PC-3 (cell line): Measurements from ENCODE around the gene ZNF532. TPM values are rescaled to one million over a fixed set of nuclear protein-coding genes. Genes with fewer than 3 reads are reported as not detected.

Experiments used
- ATAC-seq: fragments of 200-7000 bp; cut with Tn5 transposase; 2 replicates; pipeline ENCODE4 v1.9.1; 2020; ENCODE audit warnings: mild to moderate bottlenecking, moderate library complexity
- BruUV-seq: library from RNA; stranded (reverse); fragments of 400-500 nt; replicated peaks from 2 replicates; lab custom pipeline; 2021; lab: Mats Ljungman, UMichigan
- CTCF ChIA-PET: fragments of 300-600 bp; sonication (Branson Sonifier 250); formaldehyde crosslinking; loops from one replicate; lab custom pipeline; 2022; ENCODE audit warnings: antibody characterized with exemption; lab: Charles Lee
- POLR2A ChIA-PET: fragments of 300-600 bp; sonication (Branson Sonifier 250); formaldehyde crosslinking; loops from one replicate; lab custom pipeline; 2022; ENCODE audit warnings: antibody characterized with exemption; ENCODE audit not compliant: unreplicated experiment; lab: Charles Lee
- DNase-seq: peaks from one replicate; pipeline ENCODE4 v3.0.0-alpha.2; 2015
- H2AFZ ChIP-seq: fragments of 300-600 bp; sonication (generic); 2 replicates; pipeline ENCODE4 v1.6.0; 2016; ENCODE audit warnings: antibody characterized with exemption, low read length
- H3F3A ChIP-seq: fragments of 300-600 bp; sonication (generic); one replicate; pipeline ENCODE4 v1.6.0; 2017; ENCODE audit warnings: antibody characterized with exemption, low read length, control low read depth, mild to moderate bottlenecking; ENCODE audit not compliant: unreplicated experiment
- H3K27ac ChIP-seq: fragments of 300-600 bp; sonication (generic); 2 replicates; pipeline ENCODE4 v1.5.1; 2016; ENCODE audit warnings: mild to moderate bottlenecking, low read length
- H3K27me3 ChIP-seq: fragments of 300-600 bp; sonication (generic); 2 replicates; pipeline ENCODE4 v1.6.1; 2016; ENCODE audit warnings: low read length, mixed read lengths
- H3K36me3 ChIP-seq: fragments of 300-600 bp; sonication (generic); 2 replicates; pipeline ENCODE4 v1.6.1; 2016; ENCODE audit warnings: low read depth, mixed run types, low read length, mixed read lengths
- H3K4me1 ChIP-seq: fragments of 300-600 bp; sonication (generic); 2 replicates; pipeline ENCODE4 v1.5.1; 2016; ENCODE audit warnings: low read length; ENCODE audit not compliant: insufficient read depth
- H3K4me2 ChIP-seq: fragments of 300-600 bp; sonication (generic); 2 replicates; pipeline ENCODE4 v1.6.0; 2016; ENCODE audit warnings: low read length
- H3K4me3 ChIP-seq: fragments of 300-600 bp; sonication (generic); 2 replicates; pipeline ENCODE4 v1.5.1; 2016; ENCODE audit warnings: mild to moderate bottlenecking, low read length, mixed read lengths
- H3K79me2 ChIP-seq: fragments of 300-600 bp; sonication (generic); 2 replicates; pipeline ENCODE4 v1.6.1; 2017; ENCODE audit warnings: low read length, mixed read lengths
- H3K9ac ChIP-seq: fragments of 300-600 bp; sonication (generic); 2 replicates; pipeline ENCODE4 v1.6.0; 2016; ENCODE audit warnings: mild to moderate bottlenecking, low read length
- H3K9me2 ChIP-seq: fragments of 300-600 bp; sonication (generic); replicated peaks from 2 replicates; pipeline ENCODE4 v1.6.1; 2016; ENCODE audit warnings: mixed run types, low read length, mixed read lengths
- H3K9me3 ChIP-seq: fragments of 300-600 bp; sonication (generic); 2 replicates; pipeline ENCODE4 v1.6.1; 2016; ENCODE audit warnings: low read length, mixed read lengths
- H4K20me1 ChIP-seq: fragments of 300-600 bp; sonication (generic); 2 replicates; pipeline ENCODE4 v1.6.1; 2016; ENCODE audit warnings: low read length, mixed read lengths
- CTCF ChIP-seq: fragments of 300-600 bp; sonication (generic); conservative IDR thresholded peaks from 2 replicates; pipeline ENCODE4 v1.5.1; 2017; ENCODE audit warnings: antibody characterized with exemption, low read depth, mild to moderate bottlenecking, low read length
- EZH2 ChIP-seq: fragments of 300-600 bp; sonication (generic); IDR thresholded peaks from one replicate; pipeline ENCODE4 v1.6.1; 2017; ENCODE audit warnings: antibody characterized with exemption, mild to moderate bottlenecking, low read length; ENCODE audit not compliant: unreplicated experiment
- EZH2phosphoT487 ChIP-seq: fragments of 300-600 bp; sonication (generic); IDR thresholded peaks from 2 replicates; pipeline ENCODE4 v1.6.1; 2018; ENCODE audit warnings: mild to moderate bottlenecking, antibody characterized with exemption, low read length, borderline replicate concordance
- intact Hi-C: fragments of 100-400 bp; cut with micrococcal nuclease; formaldehyde crosslinking; loops from 2 replicates; pipeline ENCODE4 v1.9.0; 2023
- total RNA-seq: library from RNA; depleted of rRNA; stranded (reverse); fragments of >200 nt; gene quantifications from 2 replicates; pipeline ENCODE4 v1.2.3, GENCODE V29; 2014

Gene ZNF532
- total RNA-seq, 1 experiment from 2014 or later = 47.3 TPM

- BruUV-seq = no TSS peak
- no peak for DNase-seq
- POLR2A ChIA-PET = no interaction called here
Measured at GRCh38 chr18:58947136-58947732, 82.6 kb downstream of the ZNF532 start.

GRCh38 chr18:58949031-58949430 lies 84.4 kb downstream of the ZNF532 start:
- POLR2A ChIA-PET = no interaction called here
- ATAC-seq = no peak
- intact Hi-C loops = loop anchor here (10.0 kb wide), 1 partner anchor 64 kb away; no protein-coding TSS in a partner anchor

More at GRCh38 chr18:58947136-58947732, 82.6 kb downstream of the ZNF532 start:
- H3K27ac ChIP-seq = no peak overlapping the region
- H3K79me2 ChIP-seq = peaks cover 14% of the 10 kb centered on the region; the same call in 1 of the 2 replicates
- intact Hi-C loops = loop anchor here (10.0 kb wide), 1 partner anchor 62 kb away; no protein-coding TSS in a partner anchor
- H3K36me3 ChIP-seq = peaks cover 47% of the 10 kb centered on the region; the same call in 1 of the 2 replicates
- no peaks in the 10 kb centered on the region for H4K20me1 ChIP-seq
- H3K4me3 ChIP-seq = no peak overlapping the region
- H3K9ac ChIP-seq = no peak overlapping the region
- ATAC-seq = no peak
- H3K4me1 ChIP-seq = peaks cover 7% of the 10 kb centered on the region
- no peaks in the 10 kb centered on the region for H3K9me3 ChIP-seq
- H3K4me2 ChIP-seq = no peak overlapping the region
- H3K9me2 ChIP-seq = no peaks in the 10 kb centered on the region
- no peak overlapping the region for H2AFZ ChIP-seq
- TF ChIP-seq CTCF = no peak
- TF ChIP-seq EZH2 = no peak
- TF ChIP-seq EZH2phosphoT487 = no peak
- CTCF ChIA-PET = no interaction called here
- no peaks in the 10 kb centered on the region for H3K27me3 ChIP-seq
- H3F3A ChIP-seq = no peaks in the 10 kb centered on the region

More at GRCh38 chr18:58949031-58949430, 84.4 kb downstream of the ZNF532 start:
- Histone ChIP-seq H3K9me3 (no peaks in the 10 kb centered on the region), H3K9me2 (no peaks in the 10 kb centered on the region), H3K27ac (no peak overlapping the region), H3K36me3 (peaks cover 50% of the 10 kb centered on the region), H3K9ac (no peak overlapping the region), H3K27me3 (no peaks in the 10 kb centered on the region), H4K20me1 (no peaks in the 10 kb centered on the region), H3K4me3 (no peak overlapping the region), H3K79me2 (peaks cover 8% of the 10 kb centered on the region; the same call in 1 of the 2 replicates), H3K4me1 (no peaks in the 10 kb centered on the region), H2AFZ (no peak overlapping the region), H3F3A (no peaks in the 10 kb centered on the region), H3K4me2 (no peak overlapping the region)
- no peak for DNase-seq
- CTCF ChIA-PET = no interaction called here
- TF ChIP-seq EZH2phosphoT487 = no peak
- no peak for TF ChIP-seq CTCF
- TF ChIP-seq EZH2 = no peak
- BruUV-seq = no TSS peak
